HEK293T (cell line): Measurements from ENCODE around the gene BDNF.

ENCODE experiments used
- CTCF ChIA-PET: fragments of 350-600 bp; formaldehyde crosslinking; extraction: SDS; loops from one replicate; lab custom pipeline; 2021; ENCODE audit warnings: antibody characterized with exemption, inconsistent platforms; lab: Yijun Ruan, JAX
- POLR2A ChIA-PET: fragments of 350-600 bp; formaldehyde crosslinking; extraction: SDS; loops from one replicate; lab custom pipeline; 2020; ENCODE audit warnings: antibody characterized with exemption, inconsistent platforms; lab: Yijun Ruan, JAX
- DNase-seq: peaks from one replicate; pipeline ENCODE4 v3.0.0; 2012; ENCODE audit warnings: mixed read lengths; ENCODE audit errors: extremely low spot score
- ARNT ChIP-seq: fragments of 450-650 bp; IDR thresholded peaks from 2 replicates; pipeline ENCODE4 v1.6.1; 2017; ENCODE audit warnings: mild to moderate bottlenecking
- BHLHE40 ChIP-seq: fragments of 450-650 bp; IDR thresholded peaks from 2 replicates; pipeline ENCODE4 v1.6.1; 2016; ENCODE audit warnings: mild to moderate bottlenecking, moderate library complexity, borderline replicate concordance
- CTBP1 ChIP-seq: fragments of 450-650 bp; IDR thresholded peaks from 2 replicates; pipeline ENCODE4 v1.6.1; 2016; ENCODE audit warnings: borderline replicate concordance
- ELF4 ChIP-seq: fragments of 450-650 bp; IDR thresholded peaks from 2 replicates; pipeline ENCODE4 v1.6.1; 2017; ENCODE audit warnings: antibody characterized with exemption
- FOXA1 ChIP-seq: fragments of 450-650 bp; IDR thresholded peaks from 2 replicates; pipeline ENCODE4 v1.6.1; 2016; ENCODE audit warnings: mild to moderate bottlenecking
- FOXK2 ChIP-seq: fragments of 450-650 bp; IDR thresholded peaks from 2 replicates; pipeline ENCODE4 v1.6.1; 2016; ENCODE audit warnings: mild to moderate bottlenecking
- FOXM1 ChIP-seq: fragments of 450-650 bp; IDR thresholded peaks from 2 replicates; pipeline ENCODE4 v1.6.1; 2017; ENCODE audit warnings: mild to moderate bottlenecking, borderline replicate concordance
- HDGF ChIP-seq: fragments of 450-650 bp; IDR thresholded peaks from 2 replicates; pipeline ENCODE4 v1.6.1; 2017; ENCODE audit warnings: antibody characterized with exemption, borderline replicate concordance
- L3MBTL2 ChIP-seq: fragments of 450-650 bp; conservative IDR thresholded peaks from 2 replicates; pipeline ENCODE4 v1.6.1; 2016; ENCODE audit warnings: mild to moderate bottlenecking
- LEF1 ChIP-seq: fragments of 450-650 bp; IDR thresholded peaks from 2 replicates; pipeline ENCODE4 v1.6.1; 2017; ENCODE audit warnings: mild to moderate bottlenecking, borderline replicate concordance
- NFRKB ChIP-seq: fragments of 450-650 bp; IDR thresholded peaks from 2 replicates; pipeline ENCODE4 v1.6.1; 2016; ENCODE audit warnings: mild to moderate bottlenecking, moderate library complexity
- SP1 ChIP-seq: fragments of 450-650 bp; IDR thresholded peaks from 2 replicates; pipeline ENCODE4 v1.6.1; 2017
- SUZ12 ChIP-seq: fragments of 450-650 bp; IDR thresholded peaks from 2 replicates; pipeline ENCODE4 v1.6.1; 2016; ENCODE audit warnings: mild to moderate bottlenecking
- TARDBP ChIP-seq: fragments of 450-650 bp; IDR thresholded peaks from 2 replicates; pipeline ENCODE4 v1.6.1; 2016
- ZNF384 ChIP-seq: fragments of 450-650 bp; IDR thresholded peaks from 2 replicates; pipeline ENCODE4 v1.6.1; 2016
- TF ChIP-seq, protein P1 (sequence below): fragments of 450-650 bp; IDR thresholded peaks from 2 replicates; pipeline ENCODE4 v1.6.1; 2016

The BDNF gene

DNA sequence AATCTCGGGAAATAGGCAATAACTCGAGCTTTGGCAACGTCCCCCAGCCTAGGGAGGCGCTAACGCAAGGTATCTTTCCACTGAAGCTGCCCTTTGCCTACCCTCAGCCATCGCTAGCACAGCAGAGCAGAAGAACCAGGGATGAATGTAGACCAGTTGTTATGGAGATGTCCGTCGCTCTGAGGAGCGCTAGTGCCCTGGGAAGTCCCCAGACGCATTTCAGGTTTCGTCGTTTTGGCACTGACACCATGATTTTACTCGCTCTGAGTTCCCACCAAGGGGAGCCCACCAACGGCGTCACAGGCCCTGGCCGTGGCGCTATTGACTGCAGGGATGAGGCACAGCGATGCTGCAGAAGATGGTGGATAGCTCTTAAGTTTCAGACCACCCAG is 22.7 kb upstream of the BDNF start:
- TF ChIP-seq ZNF384 (no peak), FOXA1 (no peak), TARDBP (no peak), SUZ12 (no peak), FOXK2 (no peak)
- no peak for DNase-seq
- POLR2A ChIA-PET, result no interaction called here
- CTCF ChIA-PET, result no interaction called here

DNA sequence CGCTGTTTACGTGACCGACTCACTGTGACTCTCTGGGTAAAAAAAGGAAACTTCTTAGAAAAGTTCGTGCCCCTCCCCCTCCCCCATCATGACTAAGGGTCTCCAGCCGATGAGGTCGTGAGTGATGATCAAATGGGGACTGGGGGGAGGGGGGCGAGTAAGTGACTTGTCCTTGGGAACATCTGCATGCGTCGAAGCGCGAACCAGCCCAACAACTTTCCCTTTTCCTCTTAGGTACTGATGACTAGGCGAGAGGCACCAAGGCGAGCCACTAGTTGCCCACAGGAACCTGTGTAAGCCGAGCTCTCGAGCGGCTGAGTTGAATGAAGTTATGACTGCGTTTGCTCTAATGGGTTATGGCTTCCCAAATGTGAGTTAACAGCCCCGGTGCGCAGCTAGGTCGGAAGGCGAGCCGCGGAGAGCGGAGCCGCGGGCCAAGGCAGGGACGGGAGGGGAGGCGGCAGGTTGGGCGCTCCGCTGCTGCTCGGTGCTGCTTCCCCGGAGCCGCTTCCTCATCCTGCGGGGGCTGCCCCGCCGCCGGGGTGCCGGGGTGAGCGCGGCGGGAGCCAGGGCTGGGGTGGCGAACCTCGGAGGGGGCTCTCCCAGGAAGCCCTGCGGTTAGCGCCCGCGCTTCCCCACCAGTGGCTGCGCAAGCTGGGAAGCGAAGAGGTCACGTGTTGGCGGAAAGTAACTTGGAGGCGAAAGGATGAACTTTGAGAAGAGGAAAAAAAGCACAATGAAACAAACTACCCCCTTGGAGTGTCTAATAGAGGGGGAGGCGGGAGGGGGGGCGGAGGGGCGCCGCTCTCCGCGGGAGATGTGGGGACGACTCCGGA is 22.1 kb upstream of the BDNF start:
- DNase-seq, result no peak
- TF ChIP-seq LEF1 (no peak), HDGF (no peak), NFRKB (no peak), ZNF384 (no peak), FOXK2 (no peak), SUZ12 (no peak), CTBP1 (no peak), BHLHE40 (no peak), L3MBTL2 (no peak), ELF4 (no peak), FOXA1 (no peak)
- TF ChIP-seq, protein P1, sequence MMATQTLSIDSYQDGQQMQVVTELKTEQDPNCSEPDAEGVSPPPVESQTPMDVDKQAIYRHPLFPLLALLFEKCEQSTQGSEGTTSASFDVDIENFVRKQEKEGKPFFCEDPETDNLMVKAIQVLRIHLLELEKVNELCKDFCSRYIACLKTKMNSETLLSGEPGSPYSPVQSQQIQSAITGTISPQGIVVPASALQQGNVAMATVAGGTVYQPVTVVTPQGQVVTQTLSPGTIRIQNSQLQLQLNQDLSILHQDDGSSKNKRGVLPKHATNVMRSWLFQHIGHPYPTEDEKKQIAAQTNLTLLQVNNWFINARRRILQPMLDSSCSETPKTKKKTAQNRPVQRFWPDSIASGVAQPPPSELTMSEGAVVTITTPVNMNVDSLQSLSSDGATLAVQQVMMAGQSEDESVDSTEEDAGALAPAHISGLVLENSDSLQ, result no peak
- POLR2A ChIA-PET, result interaction anchor here (0.6 kb wide), 1 partner anchor 165 kb away, joined by 3 read pairs; no protein-coding TSS in a partner anchor
- CTCF ChIA-PET, result no interaction called here

DNA sequence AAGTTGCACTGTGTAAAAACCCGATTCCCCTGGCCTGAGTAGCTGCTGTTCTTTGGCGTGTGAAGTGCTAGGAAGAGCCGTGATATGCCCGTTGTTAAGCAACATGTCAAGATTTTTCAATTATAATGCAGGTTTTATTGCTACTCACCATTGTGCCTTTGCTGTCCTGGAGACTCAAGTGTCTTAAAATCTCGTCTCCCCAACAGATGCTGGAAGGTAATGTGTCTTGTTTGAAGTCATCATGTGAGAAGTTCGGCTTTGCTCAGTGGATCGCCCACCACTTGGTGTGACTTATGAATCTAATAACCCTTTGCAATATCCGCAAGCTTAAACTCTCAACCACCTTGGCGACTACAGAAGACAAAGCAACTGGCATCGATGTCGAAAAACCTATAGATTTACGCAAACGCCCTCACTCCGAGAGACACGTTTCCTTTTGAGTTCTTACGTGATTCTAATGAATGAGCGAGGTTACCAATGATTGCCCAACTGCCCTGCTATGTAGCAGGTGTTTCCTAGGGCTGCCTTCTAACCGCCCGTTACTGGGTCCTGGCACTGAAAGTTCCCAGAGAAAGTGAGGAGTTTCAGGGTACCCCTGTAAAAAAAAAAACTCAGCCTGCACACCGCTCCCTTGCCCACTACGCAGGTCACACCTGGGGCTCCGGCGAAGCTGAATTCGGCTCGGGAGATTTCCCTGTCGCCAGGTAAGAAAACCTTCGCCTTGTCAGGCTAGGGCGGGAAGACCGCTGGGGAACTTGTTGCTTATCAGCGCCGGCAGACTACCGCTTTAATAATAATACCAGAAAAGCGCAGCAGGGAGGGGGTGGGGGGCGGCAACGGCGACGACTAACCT is 21.2 kb upstream of the BDNF start:
- CTCF ChIA-PET, result no interaction called here
- TF ChIP-seq FOXK2, result no peak
- no peak for TF ChIP-seq FOXM1
- no peak for TF ChIP-seq ZNF384
- no peak for TF ChIP-seq TARDBP
- no peak for TF ChIP-seq NFRKB
- TF ChIP-seq, protein P1, result no peak
- TF ChIP-seq BHLHE40, result no peak
- TF ChIP-seq SUZ12, result no peak
- TF ChIP-seq FOXA1, result no peak
- TF ChIP-seq ELF4, result no peak
- TF ChIP-seq ARNT, result no peak
- TF ChIP-seq SP1, result no peak
- TF ChIP-seq L3MBTL2, result no peak
- TF ChIP-seq LEF1, result no peak
- TF ChIP-seq HDGF, result no peak
- no peak for TF ChIP-seq CTBP1
- POLR2A ChIA-PET, result interaction anchor here (0.6 kb wide), 1 partner anchor 166 kb away, joined by 3 read pairs; no protein-coding TSS in a partner anchor
- DNase-seq, result no peak

DNA sequence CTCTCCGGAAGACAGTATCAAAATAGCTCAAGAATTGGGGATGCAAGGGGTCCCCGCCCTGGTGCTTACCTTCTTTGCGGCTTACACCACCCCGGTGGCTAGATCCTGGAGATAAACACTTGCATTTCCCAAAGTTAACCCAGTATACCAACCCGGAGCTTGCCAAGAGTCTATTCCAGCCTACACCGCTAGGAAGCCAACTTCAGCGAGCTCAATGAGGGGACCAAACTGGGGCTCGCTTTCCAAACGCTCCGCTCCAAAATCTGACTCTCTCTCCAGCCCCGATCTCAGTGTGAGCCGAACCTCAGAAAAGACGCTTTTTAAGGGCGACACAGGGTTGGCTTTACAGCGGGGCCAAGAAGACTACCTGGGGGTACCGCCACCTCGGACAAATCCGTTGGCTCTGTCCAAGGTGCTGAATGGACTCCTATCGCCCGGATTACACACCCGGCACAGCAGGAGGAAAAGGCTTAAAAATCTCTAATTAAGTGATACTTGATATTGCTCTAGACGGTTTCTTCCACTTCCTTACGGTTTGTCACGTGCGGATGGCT is 20.1 kb upstream of the BDNF start:
- ChIA-PET POLR2A (interaction anchor here (1.3 kb wide), 1 partner anchor 16 kb away, joined by 4 read pairs; no protein-coding TSS in a partner anchor), CTCF (interaction anchor here (0.7 kb wide), 1 partner anchor 21 kb away, joined by 3 read pairs; no protein-coding TSS in a partner anchor)
- TF ChIP-seq FOXM1 (no peak), L3MBTL2 (no peak), ZNF384 (no peak), NFRKB (no peak), SP1 (no peak), FOXA1 (no peak), ARNT (no peak), FOXK2 (no peak), SUZ12 (no peak), CTBP1 (no peak), BHLHE40 (no peak), LEF1 (no peak)
- TF ChIP-seq, protein P1, result no peak
- DNase-seq, result peak; percentile 48

DNA sequence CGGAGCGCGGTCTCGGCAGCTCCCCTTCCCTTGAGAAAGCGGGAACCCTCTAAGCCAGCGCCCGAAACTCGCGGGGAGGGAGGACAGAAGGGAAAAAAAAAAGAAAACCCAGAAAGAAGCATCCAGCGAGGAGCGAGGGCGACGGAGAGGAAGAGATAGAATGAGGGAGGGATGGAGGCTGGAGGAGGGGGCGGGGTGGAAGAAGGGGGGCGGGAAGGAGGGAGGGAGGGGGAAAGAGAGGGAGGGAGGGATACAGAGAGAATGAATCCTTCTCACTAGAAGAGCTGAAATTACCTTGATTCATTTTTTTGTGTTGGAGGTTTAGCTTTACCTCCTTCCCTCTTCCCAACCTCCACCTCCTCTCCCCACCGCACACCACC is 19.3 kb upstream of the BDNF start:
- TF ChIP-seq SP1 (no peak), L3MBTL2 (no peak), FOXK2 (no peak), NFRKB (no peak), LEF1 (no peak), FOXA1 (no peak), BHLHE40 (no peak), CTBP1 (no peak), ELF4 (no peak), TARDBP (no peak), SUZ12 (no peak), ZNF384 (no peak), FOXM1 (no peak), HDGF (no peak)
- ChIA-PET CTCF (interaction anchor here (0.7 kb wide), 1 partner anchor 21 kb away, joined by 3 read pairs; no protein-coding TSS in a partner anchor), POLR2A (interaction anchor here (0.7 to 3.4 kb wide), 7 partner anchors 12 to 518 kb away, joined by 3 to 20 read pairs (median 3); partner anchors contain the start of gene BDNF)
- DNase-seq, result no peak
